ENCODE measurements around the gene OR4K17. TPM values are rescaled to one million over a fixed set of nuclear protein-coding genes. Genes with fewer than 3 reads are reported as not detected.
"Not testable (repeated sequence)": the region's sequence is repeated elsewhere in the genome, so short reads cannot be mapped to it uniquely, and the experiment has no call there.

The OR4K17 gene
- total RNA-seq, 4 donors from 2014 or later = not detected

DNA sequence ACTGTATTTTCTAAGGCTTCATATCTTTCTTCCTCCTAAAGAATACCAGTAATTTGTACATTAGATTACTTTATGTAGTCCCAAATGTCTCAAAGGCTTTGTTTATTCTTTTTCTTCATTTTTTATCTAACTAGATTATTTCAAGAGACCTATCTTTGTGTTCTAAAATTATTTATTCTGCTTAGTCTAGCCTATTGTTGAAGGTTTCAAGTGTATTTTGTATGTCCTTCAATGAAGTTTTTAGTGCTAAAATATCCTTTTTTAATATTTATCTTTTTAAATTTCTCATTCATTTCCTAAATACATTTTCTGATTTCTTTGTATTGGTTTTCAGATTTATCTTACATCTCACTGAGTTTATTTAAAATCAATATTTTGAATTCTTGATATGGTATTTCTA lies 53.9 kb downstream of the OR4K17 start:
- Histone ChIP-seq H3K27ac (replicated peaks in 1 of 4) (no peak overlapping the region), H3K4me1 (no peaks in the 10 kb centered on the region), H3K27me3 (no peaks in the 10 kb centered on the region), H3K36me3 (no peaks in the 10 kb centered on the region), H3K4me3 (no peak overlapping the region), H3K9me3 (peaks cover 0 to 23% (median 18%) of the 10 kb centered on the region in 4 donors)
- TF ChIP-seq POLR2AphosphoS5 (IDR thresholded peaks at IDR 0.05) = no peak
- TF ChIP-seq EP300 (IDR thresholded peaks at IDR 0.05) = no peak
- TF ChIP-seq, protein P1, sequence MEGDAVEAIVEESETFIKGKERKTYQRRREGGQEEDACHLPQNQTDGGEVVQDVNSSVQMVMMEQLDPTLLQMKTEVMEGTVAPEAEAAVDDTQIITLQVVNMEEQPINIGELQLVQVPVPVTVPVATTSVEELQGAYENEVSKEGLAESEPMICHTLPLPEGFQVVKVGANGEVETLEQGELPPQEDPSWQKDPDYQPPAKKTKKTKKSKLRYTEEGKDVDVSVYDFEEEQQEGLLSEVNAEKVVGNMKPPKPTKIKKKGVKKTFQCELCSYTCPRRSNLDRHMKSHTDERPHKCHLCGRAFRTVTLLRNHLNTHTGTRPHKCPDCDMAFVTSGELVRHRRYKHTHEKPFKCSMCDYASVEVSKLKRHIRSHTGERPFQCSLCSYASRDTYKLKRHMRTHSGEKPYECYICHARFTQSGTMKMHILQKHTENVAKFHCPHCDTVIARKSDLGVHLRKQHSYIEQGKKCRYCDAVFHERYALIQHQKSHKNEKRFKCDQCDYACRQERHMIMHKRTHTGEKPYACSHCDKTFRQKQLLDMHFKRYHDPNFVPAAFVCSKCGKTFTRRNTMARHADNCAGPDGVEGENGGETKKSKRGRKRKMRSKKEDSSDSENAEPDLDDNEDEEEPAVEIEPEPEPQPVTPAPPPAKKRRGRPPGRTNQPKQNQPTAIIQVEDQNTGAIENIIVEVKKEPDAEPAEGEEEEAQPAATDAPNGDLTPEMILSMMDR (IDR thresholded peaks at IDR 0.05) = no peak
- TF ChIP-seq POLR2A (IDR thresholded peaks at IDR 0.05; ENCODE audit: low read depth) = no peak
- no peak for DNase-seq (ENCODE audit: extremely low spot score)
- intact Hi-C loops (cut with DNase I) = no loop called here

DNA sequence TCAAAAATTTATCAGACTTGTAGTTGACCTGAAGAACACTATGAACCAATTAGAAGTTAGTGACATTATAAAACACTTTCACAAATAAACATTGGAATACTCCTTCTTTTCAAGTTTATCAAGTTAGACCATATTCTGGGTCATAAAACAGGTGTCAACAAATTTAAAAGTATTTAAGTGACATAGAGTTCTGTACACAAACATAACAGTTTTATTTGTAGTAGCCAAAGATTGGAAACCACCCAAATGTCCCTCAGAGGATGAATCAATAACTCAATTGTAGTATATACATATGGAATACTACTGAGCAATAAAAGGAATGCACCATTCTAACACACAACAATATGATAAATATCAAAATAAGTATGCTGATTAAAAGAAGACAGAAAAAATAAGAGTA lies 56.6 kb downstream of the OR4K17 start:
- peaks cover 0 to 23% (median 18%) of the 10 kb centered on the region in 4 donors for H3K9me3 ChIP-seq
- TF ChIP-seq POLR2AphosphoS5 (IDR thresholded peaks at IDR 0.05) = no peak
- TF ChIP-seq, protein P1 (IDR thresholded peaks at IDR 0.05) = no peak
- TF ChIP-seq POLR2A (IDR thresholded peaks at IDR 0.05; ENCODE audit: low read depth) = no peak
- TF ChIP-seq EP300 (IDR thresholded peaks at IDR 0.05) = no peak
- no peaks in the 10 kb centered on the region for H3K36me3 ChIP-seq
- no peak overlapping the region for H3K4me3 ChIP-seq
- no peak for DNase-seq (ENCODE audit: extremely low spot score)
- no peaks in the 10 kb centered on the region for H3K4me1 ChIP-seq
- no peaks in the 10 kb centered on the region for H3K27me3 ChIP-seq
- intact Hi-C loops (cut with DNase I) = no loop called here
- no peak overlapping the region for H3K27ac ChIP-seq (replicated peaks in 1 of 4)

DNA sequence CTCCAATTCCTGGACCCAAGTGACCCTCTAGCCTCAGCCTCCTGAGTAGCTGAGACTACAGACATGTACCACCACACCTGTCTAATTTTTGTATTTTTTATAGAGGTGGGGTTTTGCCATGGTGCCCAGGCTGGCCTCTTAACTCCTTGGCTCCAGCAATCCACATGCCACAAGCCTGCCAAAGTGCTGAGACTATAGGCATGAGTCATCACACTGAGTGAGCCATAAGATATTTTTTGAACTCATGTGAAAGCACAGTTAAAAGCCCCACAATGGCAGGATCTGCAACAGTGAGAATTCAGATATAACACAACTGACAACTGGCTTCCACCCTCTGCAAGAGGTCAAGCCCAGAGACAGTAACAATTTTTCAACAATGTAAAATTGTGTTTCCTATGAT lies 59.3 kb downstream of the OR4K17 start:
- DNase-seq (ENCODE audit: extremely low spot score); H3K27me3 ChIP-seq; H3K4me3 ChIP-seq; intact Hi-C loops (cut with DNase I); H3K4me1 ChIP-seq; H3K36me3 ChIP-seq; H3K27ac ChIP-seq (replicated peaks in 1 of 4): not testable (repeated sequence)
- H3K9me3 ChIP-seq = peaks cover 0 to 12% (median 7%) of the 10 kb centered on the region in 4 donors

Small RNA genes lying within 50 kb of the gene (small RNA-seq; reads per million reads assigned to genes)
- 0 reads per million in 3 donors for gene RNA5SP380

Other genes with a start within 250 kb of the OR4K17 start
- gene OR4K2, start 235.6 kb upstream of the OR4K17 start, total RNA-seq = not detected
- not detected for gene OR4K5, start 190.1 kb upstream of the OR4K17 start, total RNA-seq
- not detected for gene OR4K1, start 179.8 kb upstream of the OR4K17 start, total RNA-seq
- not detected for gene OR4K15, start 135.1 kb upstream of the OR4K17 start, total RNA-seq
- not detected for gene OR4Q2, start 108.6 kb upstream of the OR4K17 start, total RNA-seq
- not detected for gene OR4K14, start 91.4 kb upstream of the OR4K17 start, total RNA-seq
- not detected for gene OR4K13, start 74.7 kb upstream of the OR4K17 start, total RNA-seq
- not detected for gene OR4L1, start 50.7 kb upstream of the OR4K17 start, total RNA-seq
- not detected for gene OR4N5, start 28.1 kb downstream of the OR4K17 start, total RNA-seq
- not detected for gene OR11G2, start 80.2 kb downstream of the OR4K17 start, total RNA-seq
- not detected for gene OR11H6, start 113.0 kb downstream of the OR4K17 start, total RNA-seq
- not detected for gene OR11H7, start 118.2 kb downstream of the OR4K17 start, total RNA-seq
- gene OR11H4, start 128.5 kb downstream of the OR4K17 start, total RNA-seq = not detected
- 1 to 10 TPM; 5.5 to 8.6 (median 6.5) TPM for gene TTC5, start 195.2 kb downstream of the OR4K17 start, total RNA-seq
- gene CCNB1IP1, start 222.5 kb downstream of the OR4K17 start, total RNA-seq = 10 to 100 TPM; 31.8 to 60.6 (median 42.0) TPM
- gene PARP2, start 232.9 kb downstream of the OR4K17 start, total RNA-seq = 10 to 100 TPM in 2 of 4 donors, 1 to 10 TPM in 2; 5.8 to 17.4 (median 8.9) TPM

All from esophagus muscularis mucosa (tissue), 4 donors.